ENCODE measurements around the gene RSPO4.
"Not testable (repeated sequence)": the region's sequence is repeated elsewhere in the genome, so short reads cannot be mapped to it uniquely, and the experiment has no call there.

Gene RSPO4

DNA sequence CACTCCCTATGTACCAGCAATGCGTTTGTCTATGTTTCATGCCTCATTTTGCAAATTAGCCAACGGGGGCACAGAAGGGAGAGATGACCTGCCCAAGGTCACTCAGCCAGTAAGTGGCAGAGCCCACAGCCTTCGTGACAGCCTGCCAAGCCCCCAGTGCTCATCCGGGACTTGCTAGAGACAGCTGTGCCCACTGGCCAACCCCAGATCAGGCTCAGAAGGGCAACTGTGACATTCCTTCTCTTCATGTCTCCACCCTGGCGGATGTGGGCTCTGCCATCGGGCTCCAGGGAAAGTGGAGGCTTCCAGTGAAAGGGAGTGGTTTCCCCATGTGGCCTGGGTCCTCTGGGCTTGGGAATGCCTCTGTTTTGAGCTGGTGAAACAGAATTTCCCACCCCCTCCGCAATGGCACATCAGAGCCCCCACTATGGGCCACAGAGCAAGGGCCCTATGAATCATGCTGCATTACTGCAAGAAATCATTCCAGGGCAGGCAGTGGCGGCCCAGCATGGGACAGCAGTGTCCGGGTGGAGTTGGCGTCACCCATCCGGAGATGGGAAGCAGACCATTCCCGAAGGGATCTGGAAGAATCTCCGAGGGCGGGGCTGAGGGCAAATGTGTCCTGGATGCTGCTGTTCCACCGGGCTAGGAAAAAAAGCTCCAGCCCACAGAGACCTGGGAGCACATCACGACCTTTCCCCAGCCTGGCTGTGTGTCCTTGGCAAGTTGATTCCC lies 9.1 kb downstream of the RSPO4 start:
- no peak overlapping the region for H3K27ac ChIP-seq
- TF ChIP-seq, protein P1, sequence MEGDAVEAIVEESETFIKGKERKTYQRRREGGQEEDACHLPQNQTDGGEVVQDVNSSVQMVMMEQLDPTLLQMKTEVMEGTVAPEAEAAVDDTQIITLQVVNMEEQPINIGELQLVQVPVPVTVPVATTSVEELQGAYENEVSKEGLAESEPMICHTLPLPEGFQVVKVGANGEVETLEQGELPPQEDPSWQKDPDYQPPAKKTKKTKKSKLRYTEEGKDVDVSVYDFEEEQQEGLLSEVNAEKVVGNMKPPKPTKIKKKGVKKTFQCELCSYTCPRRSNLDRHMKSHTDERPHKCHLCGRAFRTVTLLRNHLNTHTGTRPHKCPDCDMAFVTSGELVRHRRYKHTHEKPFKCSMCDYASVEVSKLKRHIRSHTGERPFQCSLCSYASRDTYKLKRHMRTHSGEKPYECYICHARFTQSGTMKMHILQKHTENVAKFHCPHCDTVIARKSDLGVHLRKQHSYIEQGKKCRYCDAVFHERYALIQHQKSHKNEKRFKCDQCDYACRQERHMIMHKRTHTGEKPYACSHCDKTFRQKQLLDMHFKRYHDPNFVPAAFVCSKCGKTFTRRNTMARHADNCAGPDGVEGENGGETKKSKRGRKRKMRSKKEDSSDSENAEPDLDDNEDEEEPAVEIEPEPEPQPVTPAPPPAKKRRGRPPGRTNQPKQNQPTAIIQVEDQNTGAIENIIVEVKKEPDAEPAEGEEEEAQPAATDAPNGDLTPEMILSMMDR (IDR thresholded peaks at IDR 0.05), result no peak
- no peak for TF ChIP-seq ZFX (IDR thresholded peaks at IDR 0.05; ENCODE audit: borderline replicate concordance)

DNA sequence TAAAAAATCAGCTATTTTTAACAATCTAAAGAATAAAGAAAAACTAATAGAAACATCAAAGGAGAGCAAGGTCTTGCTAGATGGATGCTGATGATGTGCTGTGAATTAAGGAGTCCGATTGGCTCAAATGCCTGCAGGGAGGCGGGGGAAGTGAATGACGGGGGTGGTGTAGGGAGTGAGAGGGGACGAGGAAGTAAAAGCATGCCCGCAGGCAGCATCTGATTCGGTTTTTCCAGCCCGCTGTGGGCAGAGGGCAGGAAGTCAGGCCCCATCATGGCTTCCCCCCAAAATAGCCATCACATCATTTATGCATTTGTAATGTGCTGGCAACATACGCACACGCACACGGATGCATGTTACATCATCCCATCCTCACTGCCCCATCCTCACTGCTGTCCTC lies 10.3 kb downstream of the RSPO4 start:
- TF ChIP-seq ZFX (IDR thresholded peaks at IDR 0.05; ENCODE audit: borderline replicate concordance), result no peak
- TF ChIP-seq, protein P1 (IDR thresholded peaks at IDR 0.05), result no peak
- H3K27ac ChIP-seq, result no peak overlapping the region

DNA sequence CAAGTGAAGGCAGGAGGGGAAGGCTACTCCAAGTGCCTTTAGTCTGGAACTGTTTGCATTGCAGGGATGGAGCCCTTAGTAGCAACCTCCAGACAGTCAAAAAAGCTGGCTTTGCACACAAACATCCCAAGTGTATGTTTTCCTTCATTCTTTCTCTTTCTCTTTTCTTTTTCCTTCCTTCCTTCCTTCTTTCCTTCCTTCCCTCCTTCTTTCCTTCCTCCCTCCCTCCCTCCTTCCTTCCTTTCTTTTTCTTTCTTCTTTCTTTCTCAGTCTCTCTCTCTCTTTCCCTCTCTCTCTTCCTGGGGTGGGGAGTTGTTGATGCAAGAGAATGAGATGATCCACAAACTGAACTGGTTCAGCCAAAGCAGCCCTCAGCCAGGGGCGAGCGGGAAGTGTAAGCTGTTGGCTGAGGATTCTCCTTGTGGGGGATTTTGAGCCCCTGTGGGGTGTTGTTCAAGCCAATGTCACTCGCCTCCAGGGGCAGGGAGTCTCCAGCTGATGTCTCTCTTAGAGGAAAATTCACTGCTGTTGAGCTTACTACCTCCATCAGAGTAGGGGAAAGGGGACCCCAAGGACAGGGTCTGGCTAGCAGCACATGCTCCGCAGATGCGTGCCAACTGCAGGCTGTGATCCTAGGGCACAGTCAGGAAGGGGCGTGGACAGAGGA lies 11.7 kb downstream of the RSPO4 start:
- H3K27ac ChIP-seq, result no peak overlapping the region
- TF ChIP-seq ZFX (IDR thresholded peaks at IDR 0.05; ENCODE audit: borderline replicate concordance), result no peak
- TF ChIP-seq, protein P1 (IDR thresholded peaks at IDR 0.05), result no peak

DNA sequence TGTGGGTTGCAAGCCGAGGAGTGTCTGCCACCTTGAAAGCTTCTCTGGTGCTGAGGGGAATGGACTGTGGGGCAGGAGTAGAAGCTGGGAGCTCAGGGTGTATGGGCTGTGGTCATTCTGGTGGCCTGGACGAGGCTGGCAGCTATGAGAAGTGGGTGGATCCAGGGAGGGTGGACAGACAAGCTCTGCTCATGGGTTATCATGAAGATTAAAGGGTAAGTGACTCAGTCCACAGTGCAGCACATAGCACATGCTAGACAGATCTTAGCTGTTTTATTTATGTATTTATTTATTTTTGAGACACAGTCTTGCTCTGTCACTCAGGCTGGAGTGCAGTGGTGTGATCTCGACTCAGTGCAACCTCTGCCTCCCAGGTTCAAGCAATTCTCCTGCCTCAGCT lies 13.8 kb downstream of the RSPO4 start:
- TF ChIP-seq, protein P1 (IDR thresholded peaks at IDR 0.05), result no peak
- no peak for TF ChIP-seq ZFX (IDR thresholded peaks at IDR 0.05; ENCODE audit: borderline replicate concordance)

DNA sequence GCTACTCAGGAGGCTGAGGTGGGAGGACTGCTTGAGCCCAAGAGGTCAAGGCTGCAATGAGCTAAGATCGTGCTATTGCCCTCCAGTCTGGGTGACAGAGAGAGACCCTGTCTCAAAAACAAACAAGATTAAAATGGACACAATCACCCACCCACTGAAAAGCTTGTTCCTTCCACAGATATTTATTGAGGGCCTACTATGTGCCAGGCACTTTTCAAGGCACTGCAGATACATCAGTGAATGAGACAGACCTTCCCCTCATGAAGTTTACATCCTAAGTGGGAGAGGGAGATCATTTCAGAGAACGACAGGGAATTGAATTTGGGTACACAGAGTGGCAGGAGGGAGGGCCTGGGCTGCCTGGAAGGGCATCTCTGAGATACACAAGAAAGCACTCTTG lies 14.4 kb downstream of the RSPO4 start:
- TF ChIP-seq, protein P1 (IDR thresholded peaks at IDR 0.05), result no peak
- TF ChIP-seq ZFX (IDR thresholded peaks at IDR 0.05; ENCODE audit: borderline replicate concordance), result no peak
- no peak overlapping the region for H3K27ac ChIP-seq

More for the DNA sequence above, 13.8 kb downstream of the RSPO4 start:
- no peak overlapping the region for H3K27ac ChIP-seq

DNA sequence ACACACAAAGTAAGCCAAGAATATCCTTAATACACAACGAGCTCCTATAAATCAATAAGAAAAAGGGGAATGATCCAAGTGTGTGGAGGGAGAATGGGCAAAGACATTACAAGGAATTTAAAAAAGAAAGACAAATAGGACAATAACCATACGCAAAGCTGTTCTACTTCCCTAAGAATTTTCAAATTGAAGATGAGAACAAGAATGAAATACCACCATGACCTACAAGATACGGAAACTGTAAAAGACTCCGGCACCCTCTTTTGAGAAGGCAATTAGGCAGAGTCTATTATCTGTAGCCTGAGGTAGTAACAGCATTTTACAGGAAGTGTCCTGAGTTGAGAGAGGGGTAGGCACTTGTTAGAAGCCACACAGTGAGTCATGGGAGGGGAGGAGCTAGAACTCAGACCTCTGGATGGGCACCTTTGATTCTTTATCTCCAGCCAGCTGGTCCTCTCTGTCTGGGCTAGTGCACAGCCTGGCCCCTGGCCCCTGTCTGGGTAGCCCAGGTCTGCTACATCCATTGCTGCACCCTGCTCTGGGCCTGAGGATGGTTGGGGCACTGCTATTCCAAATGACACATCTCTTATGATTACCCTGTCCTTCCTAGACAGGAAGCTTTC lies 15.3 kb downstream of the RSPO4 start:
- H3K27ac ChIP-seq, result no peak overlapping the region
- TF ChIP-seq, protein P1 (IDR thresholded peaks at IDR 0.05), result no peak
- TF ChIP-seq ZFX (IDR thresholded peaks at IDR 0.05; ENCODE audit: borderline replicate concordance), result no peak

DNA sequence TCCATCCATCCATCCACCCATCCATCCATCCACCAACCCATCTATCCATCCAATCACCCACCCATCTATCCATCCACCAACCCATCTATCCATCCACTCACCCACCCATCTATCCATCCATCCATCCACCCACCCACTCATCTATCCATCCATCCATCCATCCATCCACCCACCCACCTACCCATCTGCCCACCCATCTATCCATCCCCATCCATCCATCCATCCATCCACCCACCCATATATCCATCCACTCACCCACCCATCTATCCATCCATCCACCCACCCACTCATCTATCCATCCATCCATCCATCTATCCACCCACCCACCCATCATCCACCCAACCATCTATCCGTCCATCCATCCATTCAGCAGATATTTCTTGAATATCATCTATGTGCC lies 17.1 kb downstream of the RSPO4 start:
- H3K27ac ChIP-seq, result not testable (repeated sequence)

Data from 22Rv1 (cell line).